ENCODE measurements around the gene SART3.
A peak's percentile ranks its signal among the peaks of the same experiment; 100 is the strongest.
"Not testable (repeated sequence)": the region's sequence is repeated elsewhere in the genome, so short reads cannot be mapped to it uniquely, and the experiment has no call there.

Gene SART3

GRCh38 chr12:108581311-108582227 lies 20.6 kb upstream of the SART3 start:
- no peak for DNase-seq

- no peak for DNase-seq
Observed at GRCh38 chr12:108580531-108580930, 19.6 kb upstream of the SART3 start.

- no peak for DNase-seq
Observed at GRCh38 chr12:108578813-108579212, 17.8 kb upstream of the SART3 start.

GRCh38 chr12:108578264-108578663 lies 17.3 kb upstream of the SART3 start:
- DNase-seq, result no peak

- DNase-seq, result no peak
Observed at GRCh38 chr12:108577458-108577857, 16.5 kb upstream of the SART3 start.

GRCh38 chr12:108576660-108577234 lies 15.8 kb upstream of the SART3 start:
- DNase-seq, result no peak

- DNase-seq, result no peak
Observed at GRCh38 chr12:108575199-108575912, 14.4 kb upstream of the SART3 start.

GRCh38 chr12:108574276-108574675 lies 13.3 kb upstream of the SART3 start:
- not testable (repeated sequence) for DNase-seq

GRCh38 chr12:108573317-108573716 lies 12.3 kb upstream of the SART3 start:
- DNase-seq, result no peak

- no peak for DNase-seq
Observed at GRCh38 chr12:108572166-108572790, 11.3 kb upstream of the SART3 start.

GRCh38 chr12:108571609-108572165 lies 10.7 kb upstream of the SART3 start:
- no peak for DNase-seq

- no peak for DNase-seq
Observed at GRCh38 chr12:108570743-108571608, 10.0 kb upstream of the SART3 start.

- DNase-seq, result no peak
Observed at GRCh38 chr12:108568338-108569154, 7.6 kb upstream of the SART3 start.

- no peak for DNase-seq
Observed at GRCh38 chr12:108567406-108568337, 6.7 kb upstream of the SART3 start.

- DNase-seq, result no peak
Observed at GRCh38 chr12:108566452-108566851, 5.5 kb upstream of the SART3 start.

GRCh38 chr12:108565976-108566375 lies 5.0 kb upstream of the SART3 start:
- peak; percentile 77 for DNase-seq

GRCh38 chr12:108565146-108565545 lies 4.2 kb upstream of the SART3 start:
- no peak for DNase-seq

- no peak for DNase-seq
Observed at GRCh38 chr12:108564724-108565123, 3.8 kb upstream of the SART3 start.

GRCh38 chr12:108563804-108564151 lies 2.8 kb upstream of the SART3 start:
- no peak for DNase-seq

All from T1000 (cell line).